HG03095 (cell line): ENCODE results near the gene SCD5.

ENCODE experiments used
- ATAC-seq: cut with Tn5 transposase; IDR thresholded peaks from one replicate; pipeline ENCODE4 v1.9.1; 2021; ENCODE audit warnings: moderate library complexity; ENCODE audit not compliant: unreplicated experiment

SCD5 gene

DNA sequence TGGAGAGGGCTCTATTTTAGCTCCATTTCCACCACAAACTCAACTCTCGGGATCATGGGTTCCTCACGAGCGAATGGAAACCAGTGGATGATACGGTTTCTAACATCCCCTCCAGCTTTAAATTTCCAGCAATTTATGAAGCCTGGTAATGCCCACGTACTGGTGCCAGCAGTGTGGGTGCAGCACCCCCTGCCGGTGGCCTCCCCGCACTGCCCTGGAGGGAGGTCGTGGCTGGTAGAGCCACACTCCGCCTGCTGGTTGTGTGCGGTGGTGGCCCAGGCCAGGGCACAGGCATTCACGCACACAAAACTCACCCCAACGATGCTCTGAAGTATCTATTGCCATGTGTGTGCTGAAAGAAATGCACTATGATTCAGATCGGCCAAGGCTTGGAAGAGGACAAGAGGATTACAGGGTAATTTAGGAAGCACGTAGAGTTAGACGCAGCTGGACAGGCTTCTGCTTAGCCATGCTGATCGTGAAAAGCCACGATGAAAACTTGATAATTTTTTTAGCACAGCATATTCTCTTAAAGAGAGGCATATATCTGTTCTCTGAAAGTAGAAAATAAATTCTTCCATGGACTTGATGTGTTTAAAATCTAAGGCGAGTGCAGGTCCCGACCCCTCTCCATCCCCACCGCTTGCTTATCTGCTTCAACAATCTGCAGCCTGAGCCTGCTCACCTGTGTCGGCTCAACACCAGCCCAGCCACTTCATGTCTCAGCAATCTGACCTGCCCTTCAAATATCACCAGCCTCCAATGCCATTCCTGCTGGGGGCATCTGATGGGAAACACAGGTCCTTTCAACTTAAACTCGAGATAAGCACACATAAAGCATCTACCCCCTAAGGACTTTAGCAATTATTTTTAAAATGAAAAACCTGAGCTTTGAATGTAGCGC, 59.1 kb downstream of the SCD5 start:
- ATAC-seq: peak; percentile 100

DNA sequence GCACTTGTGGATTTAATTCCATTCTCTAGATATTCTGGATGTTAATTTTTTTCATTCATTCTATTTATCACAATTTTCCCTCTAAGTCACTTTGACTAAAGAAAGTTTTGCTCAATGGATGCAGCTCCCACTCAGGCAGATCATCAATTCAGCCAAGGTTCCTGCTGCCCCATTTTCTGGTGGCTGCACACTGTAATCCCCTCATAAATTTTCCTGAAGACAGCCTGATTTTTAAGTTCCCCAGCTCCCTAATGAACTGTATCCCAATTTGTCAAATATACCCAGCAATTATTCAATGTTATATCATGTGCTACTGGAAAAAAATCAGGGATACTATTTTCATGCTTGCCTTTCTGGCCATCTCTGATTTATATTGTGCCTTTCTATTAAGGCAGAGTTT, 61.2 kb downstream of the SCD5 start:
- ATAC-seq: no peak

DNA sequence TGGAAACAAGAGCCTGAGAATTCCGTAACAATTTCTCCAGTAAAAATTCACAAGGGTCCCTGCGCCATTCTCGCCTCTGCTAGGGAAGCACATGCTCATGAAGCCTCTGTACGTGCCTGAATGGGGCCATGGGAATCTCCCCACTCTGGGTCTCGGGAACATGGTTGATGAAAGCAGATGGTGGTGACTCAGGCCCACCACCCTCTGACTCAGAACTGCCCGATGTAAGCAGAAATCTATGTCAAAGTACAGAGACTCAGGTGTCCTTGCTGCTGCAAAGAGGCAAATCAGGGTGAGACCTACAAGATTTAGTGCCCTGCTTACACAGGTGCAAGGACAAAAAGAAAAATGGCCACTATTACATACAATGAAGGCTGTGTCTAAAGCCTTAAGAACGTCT, 65.0 kb downstream of the SCD5 start:
- no peak for ATAC-seq

- no peak for ATAC-seq
These were observed 70.3 kb downstream of the SCD5 start for GRCh38 chr4:82728301-82728700.

DNA sequence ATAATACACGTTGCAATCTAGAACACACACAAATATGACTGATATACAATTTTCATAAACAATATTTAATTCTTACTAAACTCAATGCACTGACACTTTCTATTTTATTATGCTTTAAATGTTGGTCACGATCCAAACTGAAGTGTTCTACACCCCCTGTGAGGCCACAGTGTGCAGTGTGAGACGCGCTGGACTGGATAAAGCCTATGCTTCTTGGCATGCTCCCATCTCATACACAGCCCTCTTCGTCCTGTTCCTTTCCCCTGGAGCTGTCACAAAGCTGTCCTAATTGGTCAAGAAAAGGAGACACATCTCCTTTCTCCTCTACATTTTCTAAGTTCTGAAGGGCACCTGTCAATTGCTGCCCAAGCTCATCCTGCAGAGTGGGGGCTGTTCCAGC, 72.0 kb downstream of the SCD5 start:
- ATAC-seq: no peak

DNA sequence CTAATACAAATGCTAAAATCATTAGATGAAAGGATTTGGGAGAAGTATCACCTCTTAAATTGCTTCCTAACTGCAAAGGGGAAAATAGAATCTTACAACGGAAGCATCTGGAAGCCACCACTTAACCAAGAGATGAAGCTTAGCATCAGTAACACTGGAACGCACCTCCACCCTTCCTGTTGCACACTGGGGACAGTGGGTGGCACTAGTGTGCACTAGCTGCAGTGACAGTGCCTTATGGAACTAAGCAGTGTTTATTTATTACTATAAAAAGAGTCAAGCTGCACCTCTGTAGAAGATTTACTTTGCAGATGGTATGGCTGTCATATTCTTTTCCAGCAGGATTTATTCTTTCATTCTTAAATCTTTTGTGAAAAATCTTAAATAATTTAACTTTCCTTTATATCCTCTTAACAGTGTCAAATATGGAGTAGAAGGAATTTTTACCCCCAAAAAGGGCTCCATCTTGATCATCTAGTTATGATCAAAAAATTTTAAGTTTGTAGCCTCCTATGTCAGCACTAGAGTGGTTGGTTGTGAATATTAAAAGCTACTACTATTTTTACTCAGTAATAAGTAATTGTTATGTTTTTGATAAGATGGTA, 76.7 kb downstream of the SCD5 start:
- ATAC-seq: no peak

DNA sequence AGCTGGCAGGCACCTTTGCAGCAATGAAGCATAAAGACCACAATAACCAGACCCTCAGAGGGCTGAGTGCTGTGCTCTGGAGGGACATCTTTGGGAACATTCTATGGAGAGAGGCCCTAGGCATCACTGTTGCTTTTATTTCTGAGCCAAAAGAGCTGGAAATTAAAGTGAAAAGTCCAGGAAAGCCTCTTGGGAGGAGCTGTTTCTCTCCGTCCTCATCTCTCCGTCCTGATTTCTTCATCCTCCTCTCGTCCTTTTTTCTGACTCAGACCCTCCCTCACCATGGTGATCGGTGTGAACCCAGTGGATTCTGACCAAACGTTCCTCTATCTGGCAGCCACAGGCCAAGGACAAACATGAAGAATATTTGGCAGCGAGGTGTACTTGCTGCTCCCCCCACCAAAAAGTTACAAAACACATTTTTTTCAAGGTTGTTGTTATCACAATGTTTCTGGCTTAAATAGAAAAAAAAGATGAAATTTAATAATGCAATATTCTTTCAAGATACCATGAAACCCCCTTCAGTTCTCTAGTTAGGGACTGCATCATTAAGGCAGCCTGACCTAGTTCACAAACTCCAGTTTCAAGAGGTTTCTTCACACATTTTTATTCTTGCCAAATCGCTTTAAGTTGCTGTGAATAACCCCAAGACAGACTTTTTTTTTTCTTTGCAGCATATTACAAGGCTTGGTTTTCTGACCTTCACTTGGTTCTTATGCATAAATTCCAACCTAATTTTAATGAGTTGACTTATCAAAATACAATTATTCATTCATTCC, 80.2 kb downstream of the SCD5 start:
- no peak for ATAC-seq

- no peak for ATAC-seq
These were observed 82.6 kb downstream of the SCD5 start for GRCh38 chr4:82715731-82716617.

DNA sequence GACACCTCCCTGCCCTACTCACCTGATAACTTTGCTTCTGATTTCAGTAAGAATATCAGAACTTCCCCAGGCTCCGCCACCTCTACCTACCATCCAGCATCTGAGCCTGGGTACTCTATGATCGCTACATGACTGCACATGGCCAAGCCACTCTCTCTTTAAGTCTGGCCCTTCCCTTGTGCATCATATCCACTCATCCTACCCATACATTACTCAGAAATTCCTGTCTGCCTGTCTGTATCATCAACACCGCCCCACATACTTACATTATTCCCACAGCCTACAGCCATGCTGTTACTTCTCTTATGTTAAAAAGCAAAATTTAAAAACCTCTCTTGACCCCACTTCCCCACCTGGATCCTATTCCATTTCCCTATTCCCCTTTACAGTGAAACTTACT, 84.7 kb downstream of the SCD5 start:
- no peak for ATAC-seq

DNA sequence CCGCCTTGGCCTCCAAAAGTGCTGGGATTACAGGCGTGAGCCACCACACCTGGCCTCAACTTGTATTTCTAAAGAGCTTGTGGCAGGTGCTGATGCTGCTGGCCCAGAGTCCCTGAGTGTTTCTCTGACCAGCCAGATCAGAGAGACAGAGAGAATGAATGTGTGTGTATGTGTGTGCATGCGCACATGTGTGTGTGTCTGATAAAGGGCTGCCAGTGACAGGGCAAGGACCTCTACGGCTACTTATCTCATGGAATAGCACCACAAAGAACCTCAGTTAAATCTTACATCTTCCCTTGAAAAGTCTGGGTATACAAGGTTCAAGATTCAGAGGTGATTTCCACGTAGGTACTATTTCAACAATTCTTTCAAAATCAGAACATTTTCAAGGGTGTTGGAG, 86.0 kb downstream of the SCD5 start:
- ATAC-seq: no peak

- ATAC-seq: no peak
These were observed 87.3 kb downstream of the SCD5 start for GRCh38 chr4:82711158-82711785.

GRCh38 chr4:82710197-82710929, 88.2 kb downstream of the SCD5 start:
- ATAC-seq: no peak

- no peak for ATAC-seq
These were observed 89.6 kb downstream of the SCD5 start for GRCh38 chr4:82708982-82709381.

- ATAC-seq: no peak
These were observed 92.1 kb downstream of the SCD5 start for GRCh38 chr4:82706349-82707000.

- ATAC-seq: no peak
These were observed 92.7 kb downstream of the SCD5 start for GRCh38 chr4:82705928-82706300.

- no peak for ATAC-seq
These were observed 93.2 kb downstream of the SCD5 start for GRCh38 chr4:82705169-82705927.

GRCh38 chr4:82704156-82704555, 94.4 kb downstream of the SCD5 start:
- no peak for ATAC-seq

DNA sequence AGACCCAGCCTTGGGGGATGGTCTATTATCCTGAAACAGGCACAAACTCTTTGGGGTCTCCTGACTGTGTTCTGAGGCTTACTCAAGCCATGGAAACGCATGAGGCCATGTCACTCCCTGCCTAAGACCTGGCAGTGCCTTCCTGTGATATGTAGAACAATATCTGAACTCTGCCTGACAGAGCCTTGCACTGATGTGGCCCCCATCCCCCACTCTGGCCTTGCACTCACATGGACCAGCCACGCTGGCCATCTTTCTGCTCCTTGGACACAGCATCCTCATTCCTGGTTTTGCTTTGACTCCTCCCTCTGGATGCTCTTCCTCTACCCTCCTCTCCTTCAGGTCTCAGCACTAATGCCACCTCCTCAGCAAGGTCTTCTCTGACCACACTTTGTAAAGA, 100.2 kb downstream of the SCD5 start:
- ATAC-seq: no peak
